Stimulated activated CD4-positive, alpha-beta T cell treated with anti-CD3 and anti-CD28 coated beads, TNF-alpha, amount 100 ng/mL, for 24 hours (primary cell): ENCODE results near the gene MXD3.
A peak's percentile ranks its signal among the peaks of the same experiment; 100 is the strongest.
"Not testable (repeated sequence)": the region's sequence is repeated elsewhere in the genome, so short reads cannot be mapped to it uniquely, and the experiment has no call there.

Source experiments
- DNase-seq, 3 experiments: peaks; one replicate each; pipeline ENCODE4 v3.0.0-alpha.2; 2020; ENCODE audit warnings: low read depth in 3 of 3

The MXD3 gene

DNA sequence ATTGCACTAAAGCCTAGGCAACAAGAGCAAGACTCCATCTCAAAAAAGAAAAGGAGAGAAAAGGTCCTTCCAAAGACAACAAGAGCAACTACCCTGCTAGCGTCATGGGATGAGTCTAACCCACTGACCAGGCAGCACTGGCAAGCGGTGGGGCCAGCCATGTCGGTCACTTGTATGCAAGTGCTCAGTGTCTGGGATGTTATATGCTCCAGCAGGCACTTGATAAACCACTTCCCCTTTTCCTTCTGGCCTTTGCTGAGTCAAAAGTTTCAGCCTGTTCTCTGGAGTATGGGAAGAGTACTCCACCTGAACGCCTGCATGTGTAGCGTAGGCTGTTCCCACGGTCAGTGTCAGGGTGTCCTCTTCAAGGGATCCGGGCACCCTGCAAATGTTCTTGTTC is 9.2 kb upstream of the MXD3 start:
- no peak for DNase-seq

DNA sequence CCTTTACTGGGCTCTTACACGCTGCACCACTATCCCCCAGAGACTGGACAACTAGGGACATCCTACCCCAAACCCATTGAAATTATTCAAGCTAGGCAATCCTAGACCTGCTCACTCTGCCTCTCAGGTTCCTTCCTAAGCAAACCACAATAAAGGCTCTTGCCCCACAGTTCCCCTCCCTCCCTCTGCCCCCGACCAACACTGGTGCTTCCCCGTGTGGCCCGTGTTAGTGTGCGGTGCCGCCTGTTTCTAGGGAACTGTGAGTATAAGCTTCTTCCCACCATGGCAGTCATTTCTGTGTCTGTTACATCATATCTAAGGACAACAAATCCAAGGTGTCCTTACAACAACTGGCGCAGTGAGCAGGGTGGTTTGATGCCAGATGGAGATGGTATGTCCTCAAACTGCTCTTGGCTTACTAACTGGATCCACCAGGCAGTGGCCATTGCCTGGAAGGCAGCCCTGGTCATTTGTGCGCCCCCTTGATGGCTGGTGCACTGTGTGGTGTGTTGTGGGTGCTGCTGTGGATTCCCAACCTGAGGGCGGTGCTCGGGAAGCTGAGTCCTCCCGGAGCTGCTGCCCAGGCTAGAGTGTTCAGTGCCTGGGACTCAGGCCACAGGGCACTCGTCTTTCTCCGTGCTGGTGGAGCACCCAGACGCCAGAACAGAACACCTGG is 8.4 kb upstream of the MXD3 start:
- DNase-seq: no peak

GRCh38 chr5:177317959-177318377 is 6.3 kb upstream of the MXD3 start:
- DNase-seq: peak; percentile 43 to 70 (median 62)

DNA sequence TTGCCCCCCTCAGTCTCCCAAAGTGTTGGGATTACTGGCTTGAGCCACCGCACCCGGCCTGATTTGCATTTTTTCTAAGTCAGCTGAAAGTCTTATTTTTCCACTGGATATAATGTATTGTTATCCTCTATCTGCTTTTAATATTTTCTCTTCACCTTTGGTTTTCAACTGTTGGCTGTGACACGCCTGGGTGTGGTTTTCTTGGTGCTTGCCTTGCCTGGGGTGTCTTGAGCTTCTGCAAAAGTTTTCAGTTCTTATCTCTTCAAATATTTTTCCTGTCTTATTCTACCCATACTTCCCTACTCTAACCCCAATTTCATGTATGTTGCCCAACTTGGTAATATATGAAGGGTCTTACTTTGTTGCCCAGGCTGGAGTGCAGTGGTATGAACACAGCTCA is 4.3 kb upstream of the MXD3 start:
- DNase-seq: no peak

GRCh38 chr5:177315411-177315810 is 3.7 kb upstream of the MXD3 start:
- DNase-seq: no peak

DNA sequence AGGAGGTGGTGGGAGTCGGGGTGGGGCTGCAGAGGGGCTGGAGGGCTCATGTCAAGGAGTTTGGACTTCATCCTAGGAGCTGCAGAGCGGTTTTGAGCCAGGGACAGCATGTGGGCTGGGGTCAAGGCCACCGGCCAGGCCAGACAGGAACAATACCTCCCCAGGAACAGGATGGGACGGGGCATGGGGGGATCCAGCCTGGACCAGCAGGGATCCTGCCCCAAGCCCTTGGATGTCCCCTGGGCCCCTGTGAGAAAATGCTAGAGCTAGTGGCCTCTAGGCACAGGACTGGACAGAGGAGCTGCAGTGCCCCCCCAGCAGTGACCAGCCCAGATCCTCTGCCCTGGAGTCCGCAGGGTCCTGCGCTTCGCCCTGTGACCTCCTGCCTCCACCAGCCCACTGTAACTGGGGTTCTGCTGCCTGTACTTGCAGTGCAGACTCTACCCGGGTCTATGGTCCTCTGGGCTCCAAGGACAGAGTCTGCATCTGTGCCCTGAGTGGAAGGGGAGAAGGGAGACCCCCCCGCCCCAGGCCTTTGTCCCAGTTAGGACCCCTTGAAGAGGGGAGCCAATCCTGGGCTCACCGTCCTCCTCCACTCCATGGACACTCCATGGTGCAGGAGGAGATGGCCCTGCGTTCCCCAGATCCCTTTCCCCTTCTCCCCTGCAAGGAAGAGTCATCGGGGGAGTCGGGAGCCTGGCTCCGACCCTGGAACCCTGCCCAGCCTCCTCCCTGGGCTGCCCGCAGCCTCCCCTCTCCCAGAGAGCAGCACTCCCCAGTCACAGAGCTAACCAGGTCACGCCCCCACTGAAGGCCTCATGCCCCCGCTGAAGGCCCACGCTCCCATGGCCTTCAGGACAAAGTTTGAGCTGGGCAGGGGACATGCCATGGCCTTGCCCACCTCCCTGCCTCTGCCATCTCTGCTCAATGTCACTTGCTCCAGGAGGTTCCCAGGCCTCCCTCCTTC is 3.0 kb upstream of the MXD3 start:
- no peak for DNase-seq

DNA sequence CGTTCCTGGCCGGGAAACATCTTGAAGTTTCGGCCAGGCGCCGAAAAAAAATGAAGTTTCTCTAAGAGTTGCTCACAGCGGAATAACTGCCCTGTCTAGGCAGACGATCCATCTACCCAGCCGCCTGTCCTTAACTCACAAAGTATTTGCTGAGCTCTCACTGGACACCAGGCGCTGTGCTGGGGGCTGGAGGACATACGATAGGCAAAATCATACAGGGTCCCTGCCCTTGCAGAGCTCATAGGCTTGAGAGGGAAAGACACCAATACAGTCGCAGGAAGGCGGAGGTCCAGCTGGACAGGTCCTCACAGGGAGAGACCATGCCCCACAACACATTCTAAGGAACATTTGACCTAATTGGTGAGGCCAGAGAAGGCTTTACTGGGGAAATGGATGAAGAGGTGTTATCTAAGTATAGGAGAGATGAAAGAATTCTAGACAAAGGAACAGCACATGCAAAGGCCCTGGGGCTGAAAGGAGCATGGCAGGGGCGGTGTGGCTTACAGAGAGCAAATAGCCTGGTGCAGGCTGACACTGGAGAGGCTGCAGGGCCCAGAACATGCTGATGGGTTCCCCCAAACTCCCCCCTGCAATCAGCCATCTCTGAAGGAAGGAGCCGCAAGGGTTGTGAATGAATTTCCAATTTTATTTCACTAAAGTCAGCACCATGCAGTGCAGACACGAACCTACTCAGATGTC is 2.0 kb upstream of the MXD3 start:
- DNase-seq: no peak

- DNase-seq: peak in 1 of 3 experiments; percentile 59
Measured at GRCh38 chr5:177312649-177313181, 1.0 kb upstream of the MXD3 start.

DNA sequence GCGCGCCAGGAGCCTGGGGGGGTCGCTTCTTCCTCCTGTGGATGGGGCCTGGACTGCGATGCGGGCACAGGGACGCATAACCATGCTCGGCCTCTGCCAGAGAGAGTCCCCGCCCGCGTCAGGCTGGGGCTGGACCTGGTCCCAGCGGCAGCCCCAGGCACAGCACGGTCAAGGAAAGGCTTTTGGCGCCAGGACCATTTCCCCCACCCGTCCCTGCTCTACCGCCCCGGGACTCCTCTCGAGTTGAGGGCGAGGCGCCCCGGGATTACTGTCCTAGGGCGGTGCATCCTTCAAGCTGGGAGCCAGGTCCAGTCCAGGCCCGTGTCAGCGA is 341 bp downstream of the MXD3 start:
- no peak for DNase-seq

DNA sequence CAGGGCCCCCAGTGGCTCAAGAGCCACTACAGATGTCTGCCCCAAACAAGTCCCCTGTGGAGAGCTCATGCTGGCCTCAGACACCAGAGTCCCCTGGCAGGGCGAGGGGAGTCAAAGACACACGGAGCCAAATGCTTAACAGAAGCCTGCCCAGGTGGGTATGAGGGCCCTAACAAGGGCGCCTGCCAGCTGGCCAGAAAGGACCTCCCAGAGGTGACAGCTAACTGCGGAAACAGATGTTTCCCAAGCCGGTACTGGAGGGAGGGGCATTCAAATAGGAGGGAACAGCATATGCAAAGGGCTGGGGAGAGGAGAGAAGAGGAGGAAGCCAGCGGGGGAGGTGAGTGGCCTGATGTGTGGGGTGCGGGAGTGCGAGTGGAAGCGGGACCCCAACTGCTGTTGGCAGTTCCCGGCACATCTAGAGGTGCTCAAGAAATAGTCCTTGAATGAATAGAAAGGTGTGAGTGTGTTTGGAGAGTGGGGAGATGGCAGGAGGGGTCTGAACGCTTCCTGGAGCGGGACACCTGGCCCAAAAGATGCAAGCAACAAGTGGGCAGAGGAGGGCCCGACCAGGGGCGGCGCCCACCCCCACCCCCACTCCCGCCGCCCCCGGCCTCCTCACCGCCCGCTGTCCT is 824 bp downstream of the MXD3 start:
- no peak for DNase-seq

DNA sequence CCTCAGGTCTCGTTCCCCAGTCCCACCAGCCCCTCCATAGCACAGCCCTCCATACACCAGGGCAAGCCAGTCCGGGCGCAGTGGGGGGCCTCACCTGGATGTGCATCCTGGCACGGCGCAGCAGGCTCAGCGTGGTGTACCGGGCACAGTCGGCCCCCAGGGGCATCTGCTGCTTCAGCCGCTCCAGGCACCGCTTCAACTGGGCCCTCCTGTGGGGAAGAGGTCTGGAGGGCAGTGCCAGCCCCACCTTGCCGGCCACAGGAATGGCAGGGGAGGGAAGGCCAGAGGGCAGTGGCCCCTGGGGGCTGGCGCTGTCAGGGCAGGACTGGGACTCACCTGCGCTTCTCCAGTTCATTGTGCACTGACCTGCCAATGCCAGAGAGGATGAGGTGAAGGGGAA is 1.4 kb downstream of the MXD3 start:
- no peak for DNase-seq

- DNase-seq: peak; percentile 48 to 73 (median 51)
Measured at GRCh38 chr5:177309351-177310191, 2.1 kb downstream of the MXD3 start.

DNA sequence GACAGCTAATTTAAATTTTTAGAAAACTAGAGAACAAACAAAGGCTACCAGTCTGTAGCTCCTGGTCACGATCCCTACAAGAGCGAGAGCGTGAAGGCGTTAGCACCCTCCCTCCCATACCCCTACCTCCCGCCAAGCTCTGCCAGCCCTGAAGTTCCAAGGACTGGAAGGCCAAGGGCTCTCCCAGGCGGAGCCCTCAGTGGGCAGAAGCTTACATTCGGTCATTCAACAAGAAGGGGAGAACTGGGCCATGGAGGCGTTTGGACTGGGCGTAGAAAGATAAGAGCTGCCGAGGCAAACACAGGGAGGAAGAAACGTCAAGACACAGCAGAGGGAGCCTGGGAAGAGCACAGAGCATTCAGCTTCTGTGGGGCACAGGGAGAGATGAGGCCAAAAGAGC is 3.0 kb downstream of the MXD3 start:
- no peak for DNase-seq

- DNase-seq: no peak
Measured at GRCh38 chr5:177307544-177308363, 3.9 kb downstream of the MXD3 start.

GRCh38 chr5:177306674-177307543 is 4.8 kb downstream of the MXD3 start:
- DNase-seq: no peak

GRCh38 chr5:177306103-177306640 is 5.5 kb downstream of the MXD3 start:
- DNase-seq: not testable (repeated sequence)

DNA sequence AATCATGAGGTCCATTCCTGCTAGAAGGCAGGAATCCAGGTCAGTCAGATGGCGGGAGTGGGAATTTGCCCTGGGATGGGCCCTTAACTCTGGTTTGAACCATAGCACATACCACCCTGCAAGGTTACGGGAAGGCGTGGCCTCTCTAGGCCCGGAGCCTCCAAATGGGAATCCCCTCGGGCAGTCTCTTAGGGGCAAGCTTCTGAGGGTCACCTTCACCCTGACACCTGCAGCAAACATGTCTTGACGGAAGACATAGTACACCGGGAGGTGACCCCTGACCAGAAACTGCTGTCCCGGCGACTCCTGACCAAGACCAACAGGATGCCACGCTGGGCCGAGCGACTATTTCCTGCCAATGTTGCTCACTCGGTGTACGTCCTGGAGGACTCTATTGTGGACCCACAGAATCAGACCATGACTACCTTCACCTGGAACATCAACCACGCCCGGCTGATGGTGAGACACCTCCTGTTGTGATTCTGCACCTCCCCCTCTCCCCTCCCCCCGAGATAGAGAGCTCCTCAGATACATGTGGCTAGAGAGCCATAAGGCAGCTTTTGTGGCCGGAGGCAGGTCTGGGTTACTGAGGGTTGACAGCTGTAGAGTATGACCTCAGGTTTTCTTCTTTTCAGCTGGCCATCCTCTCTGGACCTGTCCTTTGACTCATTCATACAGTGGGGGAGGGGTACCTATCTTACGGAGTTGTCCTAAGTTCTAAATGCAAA is 7.1 kb downstream of the MXD3 start:
- DNase-seq: no peak

GRCh38 chr5:177303925-177304391 is 7.7 kb downstream of the MXD3 start:
- DNase-seq: no peak
